Bone marrow (tissue), 2 donors: ENCODE measurements around the gene PDGFRB.
A peak's percentile ranks its signal among the peaks of the same experiment; 100 is the strongest.

Source experiments
- DNase-seq, 2 donors: peaks; one replicate each; lab custom pipeline; 2025; lab: John Stamatoyannopoulos, UW

PDGFRB gene

DNA sequence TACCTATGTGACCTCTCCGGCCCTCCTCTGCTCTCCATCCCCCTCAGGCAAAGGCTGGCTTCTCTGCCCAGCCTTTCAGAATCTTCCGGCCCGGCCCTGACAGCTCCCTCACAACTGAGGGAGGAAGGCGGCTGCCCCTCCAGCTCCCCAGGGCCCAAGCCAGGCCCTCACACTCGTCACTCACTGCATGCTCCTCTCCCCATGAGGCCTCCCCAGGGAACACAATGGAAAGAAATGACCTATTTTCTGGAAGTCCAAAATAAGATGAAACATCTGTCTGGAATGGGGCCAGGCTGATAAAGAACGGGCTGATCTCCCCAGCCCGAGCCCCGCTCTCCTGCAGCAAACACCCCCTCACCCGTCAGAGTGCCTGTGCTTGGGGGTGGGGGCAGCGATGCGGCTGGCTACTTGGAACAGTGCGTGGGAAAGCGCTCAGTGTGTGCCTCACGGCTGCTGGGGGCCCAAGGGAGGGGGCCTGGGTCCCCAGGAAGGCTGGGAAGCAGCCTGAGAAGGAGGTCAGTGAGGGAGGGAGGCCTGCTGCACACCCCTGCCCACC is 11.3 kb downstream of the PDGFRB start:
- DNase-seq: no peak

DNA sequence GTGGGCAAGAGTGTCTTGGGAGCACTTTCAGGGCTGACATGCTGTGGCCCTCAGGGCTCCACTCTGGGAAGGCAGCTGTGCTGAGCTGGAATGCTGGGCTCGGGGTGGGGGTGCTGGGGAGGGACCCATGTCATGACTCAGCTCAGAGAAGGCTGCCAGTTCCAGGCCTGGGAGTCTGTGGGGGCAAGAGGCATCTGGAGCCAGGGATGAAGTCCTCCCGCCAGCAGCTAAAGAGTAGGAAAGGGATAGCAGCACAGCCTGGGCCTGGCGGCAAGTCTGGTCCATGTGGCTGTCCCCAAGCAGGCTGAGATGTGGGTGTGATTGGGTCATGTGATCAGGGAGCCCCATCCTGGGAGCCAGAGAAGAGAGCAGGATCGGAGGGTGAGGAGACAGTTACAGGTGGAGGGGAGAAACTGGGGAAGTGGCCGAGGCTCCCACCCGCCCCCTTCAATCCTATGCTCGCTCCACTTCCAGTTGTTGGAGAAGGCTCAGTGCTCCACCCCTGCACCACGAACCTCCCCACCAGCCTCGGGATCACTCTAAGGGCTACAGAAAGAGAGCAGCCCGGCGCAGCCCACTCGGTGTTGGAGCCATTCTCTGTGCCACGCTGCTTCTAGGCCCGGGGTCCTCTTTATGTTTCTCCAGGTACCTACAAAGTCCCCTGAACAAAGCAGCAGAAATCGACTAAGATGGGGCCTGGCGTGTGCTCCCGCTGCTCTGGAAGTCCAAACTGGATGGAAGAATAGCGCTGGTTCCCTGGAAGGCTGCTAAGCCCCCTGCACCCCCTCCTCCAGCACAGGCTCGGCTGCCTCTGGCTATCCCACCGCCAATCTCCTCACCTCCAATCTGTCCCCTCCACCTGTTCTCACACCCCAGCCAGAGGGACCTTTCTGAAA is 12.0 kb downstream of the PDGFRB start:
- no peak for DNase-seq

DNA sequence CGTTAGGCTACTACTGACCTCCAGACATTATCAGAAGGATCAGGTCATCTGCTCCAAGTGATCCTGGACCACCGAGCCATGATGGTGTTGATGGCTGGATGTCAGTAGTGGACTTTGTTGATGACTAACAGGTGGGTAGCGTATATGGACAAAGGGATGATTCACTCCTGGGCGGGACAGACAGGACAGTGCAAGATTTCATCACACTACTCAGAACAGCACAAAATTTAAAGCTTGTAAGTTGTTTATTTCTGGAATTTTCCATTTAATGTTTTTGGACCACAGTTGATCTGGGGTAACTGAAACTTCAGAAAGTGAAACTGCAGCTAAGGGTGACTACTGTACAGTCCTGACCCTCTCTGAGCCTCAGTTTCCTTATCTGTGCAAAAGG is 12.7 kb downstream of the PDGFRB start:
- DNase-seq: peak in 1 of 2 donors; percentile 41

DNA sequence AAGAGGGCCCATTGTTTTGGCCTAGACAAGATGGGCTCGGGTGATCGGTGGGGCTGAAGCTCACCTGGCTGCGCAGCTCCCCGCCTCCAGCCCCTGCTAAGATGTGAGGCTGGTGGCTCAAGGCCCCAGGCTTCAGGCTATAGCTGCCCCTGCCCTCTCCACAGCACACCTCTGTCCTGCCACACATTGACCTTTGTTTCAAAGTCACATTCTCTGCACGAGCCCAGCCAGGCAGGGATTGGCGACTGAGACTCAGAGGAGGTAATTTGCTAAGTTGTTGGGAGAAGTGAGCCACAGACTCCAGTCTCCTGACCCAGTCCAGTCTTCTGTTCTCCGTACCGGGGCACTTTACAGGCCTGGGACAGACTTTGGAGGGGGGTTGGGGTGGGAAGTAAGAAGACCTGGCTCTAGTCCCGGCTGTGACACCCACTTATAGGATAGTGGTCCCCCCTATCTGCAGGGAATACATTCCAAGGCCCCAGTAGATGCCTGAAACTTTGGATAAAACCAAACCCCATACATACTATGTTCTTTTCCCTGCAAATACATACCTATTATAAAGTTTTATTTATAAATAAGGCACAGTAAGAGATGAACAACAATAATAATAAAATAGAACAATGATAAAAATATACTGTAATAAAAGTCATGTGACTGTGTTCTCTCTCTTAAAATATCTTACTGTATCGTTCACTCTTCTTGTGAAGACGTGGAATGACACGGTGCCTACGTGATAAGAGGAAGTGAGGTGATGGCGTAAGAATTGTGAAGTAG is 13.3 kb downstream of the PDGFRB start:
- DNase-seq: no peak

DNA sequence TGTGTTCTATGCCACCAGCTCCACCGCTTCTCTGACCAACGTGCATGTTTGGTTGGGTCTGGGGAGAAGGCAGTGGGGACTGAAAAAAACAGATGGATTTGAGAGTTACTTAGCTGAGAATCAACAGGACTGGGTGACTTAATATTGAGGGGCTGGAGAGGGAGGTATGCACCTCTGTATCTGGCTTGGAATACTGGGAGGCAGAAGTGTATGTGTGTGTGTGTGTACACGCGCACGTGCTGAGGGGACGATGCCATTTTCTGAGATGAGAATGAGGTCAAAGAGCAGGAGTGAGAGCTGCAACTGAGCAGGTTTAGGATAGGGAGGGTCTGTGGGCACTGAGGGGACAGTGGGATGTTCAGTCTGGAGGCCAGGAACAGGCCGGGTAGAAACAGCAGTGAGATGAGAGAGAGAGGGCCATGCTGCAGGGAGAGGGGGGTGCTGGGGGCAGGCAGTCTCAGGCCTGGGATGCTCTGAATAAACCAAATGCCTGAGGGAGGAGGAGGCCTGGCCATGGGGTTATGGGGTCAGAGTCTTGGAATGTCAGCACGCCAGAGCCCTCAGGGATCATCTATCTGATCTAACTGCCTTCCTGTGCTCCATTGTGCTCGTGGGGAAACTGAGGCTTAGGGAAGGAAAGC is 14.0 kb downstream of the PDGFRB start:
- no peak for DNase-seq

DNA sequence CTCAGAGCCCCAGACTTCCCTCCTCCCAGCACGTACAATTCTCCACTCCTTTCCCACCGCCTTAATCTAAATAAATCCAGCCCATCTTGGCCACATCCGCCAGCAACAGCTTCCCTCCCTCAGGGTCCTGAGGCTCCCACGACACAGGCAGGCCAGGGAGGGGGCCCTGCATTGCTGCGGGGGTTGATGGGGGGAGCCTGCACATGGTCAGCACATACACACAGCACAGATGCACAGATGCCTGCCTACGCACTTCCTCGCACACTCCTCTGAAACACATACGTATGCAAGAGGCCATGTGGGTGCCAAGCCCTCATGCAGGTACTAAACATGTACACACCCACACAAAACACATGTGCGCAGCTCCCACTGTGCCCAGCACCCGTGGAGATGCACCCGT is 14.8 kb downstream of the PDGFRB start:
- no peak for DNase-seq

DNA sequence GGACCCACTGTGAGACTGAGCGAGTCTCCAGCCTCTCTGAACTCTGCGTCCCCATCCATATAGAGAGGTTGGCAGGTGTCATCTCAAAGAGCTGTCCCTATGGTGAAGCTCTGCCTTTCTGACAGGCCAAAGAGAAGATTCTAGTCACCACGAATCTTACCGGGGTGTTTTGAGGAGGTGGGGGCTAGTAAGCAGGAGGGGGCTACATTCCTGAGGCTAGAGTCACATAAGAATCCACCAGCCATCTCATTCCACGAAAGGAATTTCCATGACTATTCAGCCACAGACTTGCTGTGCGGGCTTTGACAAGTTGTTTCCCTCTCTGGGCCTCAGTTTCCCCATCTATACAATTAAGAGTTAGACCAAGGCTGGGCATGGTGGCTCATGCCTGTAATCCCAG is 16.3 kb downstream of the PDGFRB start:
- DNase-seq: no peak

DNA sequence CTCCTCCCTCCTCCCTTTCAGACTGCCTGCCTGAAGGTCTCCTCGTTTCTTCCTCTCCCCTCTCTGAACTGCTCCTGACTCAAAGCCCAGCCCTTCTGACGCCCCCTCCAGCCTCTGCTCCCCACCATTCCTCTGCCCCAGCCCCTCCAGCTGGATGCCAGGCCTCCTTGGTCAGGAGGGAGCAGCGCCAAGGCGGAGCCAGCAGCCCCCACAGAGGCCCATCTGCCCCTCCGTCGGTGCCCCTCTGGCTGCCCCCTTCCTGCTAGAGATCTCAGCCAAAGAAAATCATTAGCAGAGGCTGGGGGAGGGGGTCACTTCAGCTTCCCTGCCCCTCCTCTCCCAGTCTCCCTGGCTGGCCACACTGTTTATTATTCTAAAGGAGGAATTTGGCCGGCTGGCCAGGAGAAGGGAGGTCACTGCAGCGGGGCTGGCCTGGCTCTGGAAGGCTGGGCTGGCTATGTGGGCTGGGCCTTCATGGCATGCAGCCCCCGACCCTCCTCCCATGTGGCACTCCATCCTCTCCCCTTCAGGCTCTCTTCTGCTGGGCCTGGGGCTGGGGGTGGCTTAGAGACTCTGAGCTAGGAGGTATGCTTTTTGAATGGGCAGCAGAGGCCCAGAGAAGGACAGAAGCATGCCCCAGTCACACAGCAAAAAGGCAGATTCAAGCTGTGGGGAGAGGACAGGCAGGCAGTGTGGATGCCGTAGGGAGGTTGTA is 16.9 kb downstream of the PDGFRB start:
- no peak for DNase-seq

DNA sequence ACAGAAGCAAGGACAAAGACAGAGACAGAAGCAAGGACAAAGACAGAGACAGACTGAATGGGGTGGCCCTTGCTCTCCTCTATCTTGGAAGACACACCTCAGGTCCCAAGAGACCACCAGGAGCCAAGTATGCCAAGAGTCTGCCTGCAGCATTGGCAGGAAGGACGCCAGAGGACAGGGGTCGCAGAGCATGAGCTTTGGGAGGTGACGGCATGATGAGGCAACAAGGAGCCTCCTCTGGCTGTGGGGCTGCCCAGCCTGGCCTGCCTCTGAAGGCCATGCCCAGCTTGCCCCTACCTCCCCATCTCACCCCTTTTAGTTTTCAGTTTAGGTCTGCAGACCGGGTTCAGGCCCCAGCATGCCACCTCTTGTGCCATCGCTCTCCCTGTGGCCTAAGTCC is 17.6 kb downstream of the PDGFRB start:
- no peak for DNase-seq

DNA sequence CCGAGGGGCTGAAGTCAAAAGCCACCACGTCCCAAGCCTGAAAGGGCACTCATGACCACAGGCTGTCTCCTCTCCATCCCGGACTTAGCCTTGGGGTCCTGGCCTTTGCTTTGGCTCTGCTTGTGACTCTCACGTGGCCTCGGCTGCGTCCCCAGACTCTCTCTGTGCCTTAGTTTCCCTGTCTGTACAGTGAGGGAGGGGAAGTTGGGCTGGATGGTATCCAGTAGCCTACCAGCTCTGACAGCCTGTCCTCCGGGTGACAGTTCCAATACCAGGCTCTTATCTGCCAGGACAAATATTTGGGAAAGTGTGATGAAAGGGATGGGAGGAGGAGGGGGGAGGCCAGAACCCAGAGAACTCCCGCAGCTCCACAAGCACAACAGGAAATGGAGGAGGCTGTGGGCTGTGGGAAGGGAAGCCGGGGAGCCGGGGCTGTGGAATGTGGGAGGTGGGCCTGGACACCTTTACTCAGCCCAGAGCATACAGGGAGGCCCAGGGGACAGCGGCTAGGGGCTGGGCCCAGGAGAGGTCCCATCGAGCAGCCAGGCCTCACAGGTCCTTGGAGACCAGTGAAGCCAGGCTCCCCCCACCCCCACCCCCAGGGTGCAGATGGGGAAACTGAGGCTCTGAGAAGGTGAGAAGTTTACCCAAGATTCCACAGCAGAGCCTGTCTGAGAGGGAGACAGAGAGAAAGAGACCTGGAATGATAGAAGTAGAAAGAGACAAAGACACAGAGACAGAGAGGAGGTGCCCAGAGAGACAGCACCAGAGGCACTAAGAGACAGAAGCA is 18.3 kb downstream of the PDGFRB start:
- no peak for DNase-seq

DNA sequence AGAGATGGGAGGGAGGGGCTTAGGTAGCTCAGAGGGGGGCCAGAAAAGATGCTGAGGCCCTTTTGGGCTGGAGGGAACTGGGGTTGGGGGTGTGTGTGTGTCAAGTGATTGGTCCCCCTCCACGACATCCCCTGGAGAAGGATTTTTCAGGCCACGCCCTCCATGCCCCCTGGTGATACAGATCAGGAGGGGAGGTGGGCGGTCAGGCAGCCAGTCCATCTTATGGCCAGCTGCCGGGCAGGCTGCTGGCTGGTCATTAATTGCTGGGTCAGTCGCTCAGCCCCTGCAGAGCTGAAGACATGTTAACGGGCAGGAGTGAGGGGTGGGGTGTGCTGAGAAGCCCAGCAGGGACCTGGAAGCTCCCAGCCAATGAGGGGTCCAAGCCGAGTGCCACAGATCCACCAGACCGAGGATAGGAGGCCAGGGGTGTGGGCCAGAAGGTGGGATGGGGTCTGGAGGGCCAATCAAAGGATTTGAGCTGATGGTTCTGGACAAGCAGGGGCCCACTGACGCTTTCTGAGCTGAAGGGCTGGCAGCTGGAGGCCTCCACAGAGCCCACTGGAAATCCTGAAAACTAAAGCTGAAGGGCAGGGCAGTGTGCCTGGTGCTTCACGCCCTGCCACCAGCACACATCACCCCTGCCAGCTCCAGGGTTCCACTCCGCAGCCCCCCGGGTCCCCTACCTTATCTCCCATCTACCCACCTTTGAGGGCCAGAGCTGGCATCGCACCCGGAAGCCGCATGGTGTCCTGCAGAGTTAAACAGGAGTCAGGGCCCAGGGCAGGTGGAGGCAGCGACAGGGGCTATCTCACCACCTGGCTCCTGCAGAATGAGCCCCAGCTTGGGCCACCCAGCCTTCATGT is 19.1 kb downstream of the PDGFRB start:
- no peak for DNase-seq

DNA sequence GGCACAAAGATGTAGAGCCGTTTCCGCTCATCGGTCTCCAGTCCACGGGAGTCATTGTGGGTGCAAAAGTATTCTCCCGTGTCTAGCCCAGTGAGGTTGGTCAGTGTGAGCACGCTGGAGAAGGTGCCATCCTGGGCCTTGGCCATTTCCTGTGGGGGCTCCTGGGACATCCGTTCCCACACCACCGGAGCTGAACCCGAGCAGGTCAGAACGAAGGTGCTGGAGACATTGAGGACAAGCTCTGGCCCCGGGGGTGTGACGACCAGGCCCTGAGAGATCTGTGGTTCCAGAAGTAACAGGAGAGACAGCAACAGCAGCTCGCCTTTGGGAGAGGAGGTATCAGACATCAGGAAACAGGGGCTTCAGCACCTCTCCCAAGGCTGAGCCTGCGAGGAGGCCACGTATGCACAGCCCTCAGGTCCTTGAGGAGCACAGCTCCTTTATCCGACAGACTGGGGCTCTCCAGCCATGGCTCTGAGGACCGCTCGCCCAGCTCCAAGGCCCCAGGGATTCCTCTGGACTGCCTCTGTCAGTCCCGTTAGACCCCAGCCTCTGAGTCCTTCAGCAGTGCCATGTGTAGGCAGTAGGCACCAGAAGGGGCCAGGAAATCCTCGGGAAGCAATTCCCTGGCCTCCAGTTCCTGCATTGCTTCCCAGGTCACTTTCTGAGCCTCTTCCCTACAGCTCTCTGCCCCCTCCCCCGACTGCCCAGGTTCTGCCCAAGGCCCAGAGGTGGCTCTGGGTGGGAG is 19.9 kb downstream of the PDGFRB start:
- no peak for DNase-seq

DNA sequence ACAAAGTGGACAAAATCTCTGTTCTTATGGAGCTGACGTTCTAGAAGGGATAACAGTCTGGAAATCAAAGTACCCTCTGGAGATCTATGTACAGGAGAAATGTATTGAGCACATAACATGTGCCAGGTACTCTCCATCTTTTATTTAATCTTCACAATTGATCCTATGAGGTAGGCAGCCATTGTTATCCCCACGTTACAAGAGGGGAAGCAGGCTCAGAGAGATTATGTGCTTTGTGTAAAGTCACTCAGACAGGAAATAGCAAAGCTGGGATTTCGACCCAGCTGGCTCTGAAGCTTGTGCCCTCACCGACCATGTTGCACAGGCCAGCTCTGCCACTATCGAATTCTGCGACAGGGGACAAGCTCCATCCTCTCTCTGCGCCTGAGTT is 21.5 kb downstream of the PDGFRB start:
- DNase-seq: no peak

DNA sequence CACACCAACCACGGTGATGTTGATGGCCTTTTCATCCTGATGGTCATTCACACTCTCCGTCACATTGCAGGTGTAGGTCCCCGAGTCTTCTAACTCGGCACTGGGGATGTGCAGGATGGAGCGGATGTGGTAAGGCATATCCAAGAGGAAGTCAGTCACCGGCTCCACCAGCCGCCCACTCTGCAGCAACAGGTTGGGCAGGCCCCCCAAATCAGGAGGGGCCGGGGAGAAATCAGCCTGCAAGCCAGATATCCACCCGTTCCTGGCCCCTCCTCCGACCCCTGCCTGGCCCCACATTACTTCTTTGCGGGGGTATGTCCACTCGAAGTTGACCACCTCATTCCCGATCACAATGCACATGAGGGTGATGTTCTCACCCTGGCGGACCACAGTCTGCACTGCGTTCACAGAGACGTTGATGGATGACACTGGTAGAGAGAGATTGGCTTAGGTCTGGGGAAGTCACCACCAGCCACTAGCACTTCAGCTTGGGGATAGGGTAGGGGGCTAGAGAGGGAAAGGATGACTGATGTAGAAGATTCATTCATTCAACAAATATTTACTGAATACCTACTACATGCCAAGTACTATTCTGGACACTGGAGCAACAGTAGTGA is 22.0 kb downstream of the PDGFRB start:
- DNase-seq: no peak

DNA sequence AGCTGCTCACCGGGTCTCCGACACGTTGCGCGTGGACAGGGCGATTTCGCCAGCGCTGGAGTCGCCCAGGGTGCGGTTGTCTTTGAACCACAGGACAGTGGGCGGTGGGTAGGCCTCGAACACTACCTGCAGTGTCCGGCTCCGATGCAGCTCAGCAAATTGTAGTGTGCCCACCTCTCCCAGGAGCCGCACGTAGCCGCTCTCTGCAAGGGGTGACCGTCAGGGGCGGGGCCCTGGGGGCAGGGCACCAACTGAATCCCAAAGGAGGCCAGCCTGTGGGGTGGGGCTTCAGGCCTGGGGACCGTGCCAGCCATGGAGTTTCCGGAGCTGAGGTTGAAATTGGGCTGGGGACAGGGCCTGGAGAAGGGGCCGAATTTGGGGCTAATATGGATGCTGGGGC is 22.9 kb downstream of the PDGFRB start:
- DNase-seq: no peak

DNA sequence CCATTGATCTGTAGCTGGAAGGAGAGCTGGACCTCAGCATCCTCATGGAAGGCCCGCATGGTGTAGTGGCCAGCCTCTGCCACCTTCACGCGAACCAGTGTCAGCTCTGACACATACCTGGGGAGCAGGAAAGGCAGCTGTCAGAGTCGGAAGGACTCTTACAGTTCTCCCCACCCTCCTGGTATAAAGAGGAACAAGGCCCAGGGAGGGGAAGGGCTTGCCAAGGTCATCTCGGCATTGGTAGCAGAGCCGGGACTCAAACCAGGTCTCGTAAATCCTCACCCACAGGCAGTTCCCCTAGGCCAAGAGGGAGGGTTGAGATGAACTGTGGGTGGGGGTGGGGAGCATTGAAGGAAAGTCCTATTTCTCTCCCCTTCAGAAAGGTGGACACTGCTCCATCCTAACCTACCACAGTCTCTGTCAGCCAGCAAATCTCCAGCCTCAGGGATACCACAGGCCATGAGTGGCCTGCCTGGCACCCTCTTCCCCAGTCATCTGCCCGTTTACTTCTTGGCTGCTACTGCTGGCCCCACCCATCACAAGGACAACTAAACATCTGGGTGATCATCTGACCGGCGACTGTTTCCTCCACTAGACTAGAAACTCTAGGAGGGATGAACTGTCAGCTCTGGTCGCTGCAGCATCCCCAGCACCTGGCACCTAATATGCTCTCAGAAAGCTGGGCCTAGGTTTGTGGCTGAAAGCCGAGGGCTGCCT is 23.5 kb downstream of the PDGFRB start:
- DNase-seq: peak in 1 of 2 donors; percentile 8

DNA sequence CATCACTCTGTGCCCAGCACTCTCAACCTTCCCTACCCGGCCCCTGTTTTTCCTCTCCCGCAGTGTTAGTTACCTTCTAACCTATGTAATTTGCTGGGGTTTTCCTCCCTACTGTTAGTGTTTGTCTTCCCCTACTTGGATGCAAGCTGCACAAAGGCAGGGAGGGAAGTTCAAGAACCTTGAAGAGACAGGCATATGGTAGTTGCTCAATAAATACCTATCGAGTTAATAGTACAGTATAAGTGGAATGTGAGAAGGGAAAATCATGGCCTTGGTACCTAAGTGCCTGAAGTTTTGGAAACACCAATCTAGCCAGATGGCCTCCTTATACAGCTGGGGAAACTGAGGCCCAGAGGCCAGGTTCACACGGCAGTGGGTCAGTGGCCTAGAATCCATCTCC is 24.2 kb downstream of the PDGFRB start:
- DNase-seq: no peak

DNA sequence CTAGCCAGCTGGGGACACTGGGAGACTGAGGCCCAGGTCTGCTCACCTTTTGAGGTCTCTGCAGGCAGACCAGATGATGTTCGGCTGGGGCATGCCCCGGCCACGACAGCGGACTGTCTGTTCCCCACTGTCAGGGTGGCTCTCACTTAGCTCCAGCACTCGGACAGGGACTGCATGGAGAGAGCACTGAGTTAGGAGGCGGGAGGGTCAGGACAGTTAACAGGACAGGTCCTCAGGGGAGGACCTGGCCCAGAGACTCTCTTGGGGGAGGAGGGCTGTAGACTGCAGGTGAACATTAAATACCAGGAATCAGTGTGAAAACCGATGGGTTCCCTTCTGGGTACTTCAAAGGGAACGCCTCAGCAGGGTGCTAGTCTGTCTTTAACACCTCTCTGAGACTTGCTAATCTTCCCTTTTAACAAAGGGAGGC is 25.1 kb downstream of the PDGFRB start:
- DNase-seq: no peak
